Uterus (tissue), 4 donors: Measurements from ENCODE around the gene SMURF1. TPM values are rescaled to one million over a fixed set of nuclear protein-coding genes. Genes with fewer than 3 reads are reported as not detected.
A peak's percentile ranks its signal among the peaks of the same experiment; 100 is the strongest.

Experiments
- DNase-seq, 2 donors: peaks; one replicate each; pipeline ENCODE4 v3.0.0-alpha.2; 2019 to 2020
- H3K27ac ChIP-seq, 2 donors: fragments of 200-600 bp; sonication (generic); 1 replicate in 1 of 2; 2 replicates in 1 of 2; pipeline ENCODE4 v1.5.1; 2016 to 2018
- H3K27me3 ChIP-seq, 2 donors: fragments of 200-600 bp; sonication (generic); one replicate each; pipeline ENCODE4 v1.5.1; 2018 to 2019; ENCODE audit warnings: control low read depth in 1 of 2
- H3K36me3 ChIP-seq, 2 donors: fragments of 200-600 bp; sonication (generic); one replicate each; pipeline ENCODE4 v1.5.1; 2019; ENCODE audit warnings: control low read depth in 1 of 2
- H3K4me1 ChIP-seq, 2 donors: fragments of 200-600 bp; sonication (generic); one replicate each; pipeline ENCODE4 v1.5.1; 2018 to 2019; ENCODE audit warnings: control low read depth in 1 of 2
- H3K4me3 ChIP-seq, 2 donors: fragments of 200-600 bp; sonication (generic); 1 replicate in 1 of 2; 2 replicates in 1 of 2; pipeline ENCODE4 v1.5.1; 2018 to 2019; ENCODE audit warnings: mild to moderate bottlenecking in 1 of 2
- H3K9me3 ChIP-seq, 2 donors: fragments of 200-600 bp; sonication (generic); one replicate each; pipeline ENCODE4 v1.5.1; 2019; ENCODE audit warnings: control low read depth in 1 of 2
- CTCF ChIP-seq, 4 experiments: fragments of 200-600 bp in 2 of 4; fragments of 450-650 bp in 2 of 4; sonication (generic) in 2 of 4; IDR thresholded peaks; one replicate each; pipeline ENCODE4 v1.5.1; 2016 to 2019; ENCODE audit warnings: antibody characterized with exemption in 4 of 4, mild to moderate bottlenecking in 2 of 4, moderate library complexity in 1 of 4
- POLR2A ChIP-seq, 2 donors: fragments of 450-650 bp; IDR thresholded peaks; one replicate each; pipeline ENCODE4 v1.6.1; 2016; ENCODE audit warnings: antibody characterized with exemption in 2 of 2, mild to moderate bottlenecking in 1 of 2, moderate library complexity in 1 of 2
- intact Hi-C: fragments of 100-400 bp; cut with DNase I; formaldehyde crosslinking; loops from one replicate; pipeline ENCODE4 v1.15.1; 2023; ENCODE audit warnings: low total_unique reads
- total RNA-seq, 4 donors: library from RNA; depleted of rRNA in 3 of 4; stranded (reverse); fragments of >200 nt in 3 of 4; gene quantifications; one replicate each; pipeline versions ENCODE4 v1.1.0 to v1.2.4, GENCODE V29; 2014 to 2023
- donor health status: DM: yes; HTN: yes; CAD: no.

SMURF1 gene
- total RNA-seq, 4 donors from 2014 or later, result 14.4 to 39.5 (median 26.2) TPM

- no peaks in the 10 kb centered on the region for H3K27me3 ChIP-seq
- no peak for DNase-seq
- H3K4me3 ChIP-seq, result no peak overlapping the region
- TF ChIP-seq POLR2A (IDR thresholded peaks at IDR 0.05) (no peak), CTCF (IDR thresholded peaks at IDR 0.05) (no peak)
- H3K27ac ChIP-seq, result peak overlapping the region; percentile 43 to 73
- no peaks in the 10 kb centered on the region for H3K36me3 ChIP-seq
- intact Hi-C loops, result loop anchor here (10.0 kb wide), 1 partner anchor 284 kb away; no protein-coding TSS in a partner anchor
- H3K4me1 ChIP-seq, result no peaks in the 10 kb centered on the region
- H3K9me3 ChIP-seq, result no peaks in the 10 kb centered on the region
These were observed 113.5 kb downstream of the SMURF1 start for GRCh38 chr7:99030457-99030856.

GRCh38 chr7:99029466-99030435 is 114.2 kb downstream of the SMURF1 start:
- H3K9me3 ChIP-seq, result no peaks in the 10 kb centered on the region
- TF ChIP-seq POLR2A (IDR thresholded peaks at IDR 0.05) (no peak), CTCF (IDR thresholded peaks at IDR 0.05) (no peak)
- no peak overlapping the region for H3K4me3 ChIP-seq
- H3K27me3 ChIP-seq, result no peaks in the 10 kb centered on the region
- no peaks in the 10 kb centered on the region for H3K36me3 ChIP-seq
- intact Hi-C loops, result loop anchor here (10.0 kb wide), 1 partner anchor 285 kb away; no protein-coding TSS in a partner anchor
- no peaks in the 10 kb centered on the region for H3K4me1 ChIP-seq
- peak overlapping the region; percentile 43 to 73 for H3K27ac ChIP-seq
- DNase-seq, result no peak

GRCh38 chr7:99028261-99028973 is 115.5 kb downstream of the SMURF1 start:
- peak overlapping the region in 1 of 2 donors; percentile 73 for H3K27ac ChIP-seq
- no peak for DNase-seq
- no peaks in the 10 kb centered on the region for H3K27me3 ChIP-seq
- no peak overlapping the region for H3K4me3 ChIP-seq
- TF ChIP-seq CTCF (IDR thresholded peaks at IDR 0.05), result no peak
- no peak for TF ChIP-seq POLR2A (IDR thresholded peaks at IDR 0.05)
- intact Hi-C loops, result no loop called here
- no peaks in the 10 kb centered on the region for H3K9me3 ChIP-seq
- H3K4me1 ChIP-seq, result no peaks in the 10 kb centered on the region
- no peaks in the 10 kb centered on the region for H3K36me3 ChIP-seq

GRCh38 chr7:99027841-99028240 is 116.1 kb downstream of the SMURF1 start:
- H3K27ac ChIP-seq, result peak overlapping the region in 1 of 2 donors; percentile 14
- no peaks in the 10 kb centered on the region for H3K9me3 ChIP-seq
- H3K4me1 ChIP-seq, result no peaks in the 10 kb centered on the region
- H3K4me3 ChIP-seq, result no peak overlapping the region
- intact Hi-C loops, result no loop called here
- H3K36me3 ChIP-seq, result no peaks in the 10 kb centered on the region
- DNase-seq, result no peak
- no peaks in the 10 kb centered on the region for H3K27me3 ChIP-seq
- no peak for TF ChIP-seq CTCF (IDR thresholded peaks at IDR 0.05)
- TF ChIP-seq POLR2A (IDR thresholded peaks at IDR 0.05), result no peak
